Mesenchymal stem cell (in vitro differentiated cells and primary cell): ENCODE measurements around the gene ELL2.
A peak's percentile ranks its signal among the peaks of the same experiment; 100 is the strongest.

ENCODE experiments used
- DNase-seq: peaks from one replicate; pipeline ENCODE4 v3.0.0-alpha.2; 2013
- H2AFZ ChIP-seq: one replicate; pipeline ENCODE4 v1.6.1; 2013; ENCODE audit warnings: low read depth, mild to moderate bottlenecking, control low read depth, inconsistent platforms, low read length, moderate library complexity
- H2AK5ac ChIP-seq: 2 replicates; pipeline ENCODE4 v1.6.1; 2013; ENCODE audit warnings: low read length, moderate library complexity, mild to moderate bottlenecking, inconsistent platforms; ENCODE audit not compliant: severe bottlenecking
- H2BK120ac ChIP-seq: one replicate; pipeline ENCODE4 v1.6.1; 2013; ENCODE audit warnings: low read depth, mild to moderate bottlenecking, inconsistent platforms, low read length, moderate library complexity
- H2BK12ac ChIP-seq, 2 experiments: one replicate each; pipeline ENCODE4 v1.6.1; 2013; ENCODE audit warnings: inconsistent platforms in 2 of 2, low read length in 2 of 2, mild to moderate bottlenecking in 2 of 2, moderate library complexity in 2 of 2, control low read depth in 1 of 2
- H2BK15ac ChIP-seq: one replicate; pipeline ENCODE4 v1.6.1; 2013; ENCODE audit warnings: mild to moderate bottlenecking, low read depth, inconsistent platforms; ENCODE audit not compliant: poor library complexity, severe bottlenecking
- H2BK5ac ChIP-seq: 2 replicates; pipeline ENCODE4 v1.6.1; 2013; ENCODE audit warnings: low read depth, mild to moderate bottlenecking, low read length, control low read depth, inconsistent platforms; ENCODE audit not compliant: poor library complexity, severe bottlenecking
- H3K14ac ChIP-seq, 2 experiments: one replicate each; pipeline ENCODE4 v1.6.1; 2013; ENCODE audit warnings: inconsistent platforms in 2 of 2, low read length in 2 of 2, control low read depth in 1 of 2, mild to moderate bottlenecking in 1 of 2, moderate library complexity in 1 of 2
- H3K18ac ChIP-seq, 2 experiments: one replicate each; pipeline ENCODE4 v1.6.1; 2013; ENCODE audit warnings: inconsistent platforms in 2 of 2, low read length in 2 of 2, control low read depth in 1 of 2, low read depth in 1 of 2, mild to moderate bottlenecking in 1 of 2
- H3K23ac ChIP-seq, 2 experiments: one replicate each; pipeline ENCODE4 v1.6.1; 2013; ENCODE audit warnings: inconsistent platforms in 2 of 2, low read length in 2 of 2, mild to moderate bottlenecking in 2 of 2, moderate library complexity in 2 of 2, control low read depth in 1 of 2
- H3K27ac ChIP-seq: 2 replicates; pipeline ENCODE4 v1.5.1; 2013; ENCODE audit warnings: mild to moderate bottlenecking, moderate library complexity, low read length, control low read depth, inconsistent platforms; ENCODE audit not compliant: poor library complexity, severe bottlenecking
- H3K27me3 ChIP-seq, 2 experiments: 2 replicates each; pipeline versions ENCODE4 v1.6.1 to v1.7.0; 2013; ENCODE audit warnings: low read length in 2 of 2, mild to moderate bottlenecking in 2 of 2, moderate library complexity in 2 of 2, control low read depth in 1 of 2, inconsistent platforms in 1 of 2; ENCODE audit not compliant: control insufficient read depth in 1 of 2, insufficient read depth in 1 of 2
- H3K36me3 ChIP-seq, 2 experiments: 2 replicates each; pipeline versions ENCODE4 v1.6.1 to v1.7.0; 2013; ENCODE audit warnings: low read length in 2 of 2, control low read depth in 1 of 2, inconsistent platforms in 1 of 2, low read depth in 1 of 2, mild to moderate bottlenecking in 1 of 2; ENCODE audit not compliant: insufficient read depth in 2 of 2, control insufficient read depth in 1 of 2
- H3K4ac ChIP-seq, 2 experiments: one replicate each; pipeline ENCODE4 v1.6.1; 2013; ENCODE audit warnings: inconsistent platforms in 2 of 2, low read length in 2 of 2, mild to moderate bottlenecking in 2 of 2, moderate library complexity in 2 of 2, control low read depth in 1 of 2, low read depth in 1 of 2
- H3K4me1 ChIP-seq: 2 replicates; pipeline ENCODE4 v1.6.1; 2013; ENCODE audit warnings: low read depth, low read length, control low read depth; ENCODE audit not compliant: control insufficient read depth, insufficient read depth
- H3K4me2 ChIP-seq: 2 replicates; pipeline ENCODE4 v1.6.1; 2013; ENCODE audit warnings: low read length, mild to moderate bottlenecking, inconsistent platforms; ENCODE audit not compliant: poor library complexity, severe bottlenecking
- H3K4me3 ChIP-seq, 2 experiments: 2 replicates each; pipeline versions ENCODE4 v1.5.1 to v1.7.0; 2013; ENCODE audit warnings: low read length in 2 of 2, mild to moderate bottlenecking in 2 of 2, control low read depth in 1 of 2, low read depth in 1 of 2; ENCODE audit not compliant: insufficient read depth in 1 of 2
- H3K79me1 ChIP-seq: replicated peaks from 2 replicates; pipeline ENCODE4 v1.6.1; 2013; ENCODE audit warnings: mild to moderate bottlenecking, control low read depth, low read length, inconsistent platforms; ENCODE audit not compliant: poor library complexity, severe bottlenecking
- H3K9ac ChIP-seq: 2 replicates; pipeline ENCODE4 v1.7.0; 2013; ENCODE audit warnings: mild to moderate bottlenecking, low read length, moderate library complexity
- H3K9me3 ChIP-seq: 2 replicates; pipeline ENCODE4 v1.7.0; 2013; ENCODE audit warnings: mild to moderate bottlenecking, low read length; ENCODE audit not compliant: control insufficient read depth
- H4K8ac ChIP-seq: one replicate; pipeline ENCODE4 v1.6.1; 2013; ENCODE audit warnings: inconsistent platforms, mild to moderate bottlenecking, low read length, moderate library complexity
- H4K91ac ChIP-seq: one replicate; pipeline ENCODE4 v1.6.1; 2013; ENCODE audit warnings: mild to moderate bottlenecking, low read length, inconsistent platforms
- WGBS: methylation state at CpG from one replicate; pipeline ENCODE4 v1.1.7; 2013; ENCODE audit warnings: mixed read lengths; 5-methylcytosine and 5-hydroxymethylcytosine counted together

Gene ELL2

DNA sequence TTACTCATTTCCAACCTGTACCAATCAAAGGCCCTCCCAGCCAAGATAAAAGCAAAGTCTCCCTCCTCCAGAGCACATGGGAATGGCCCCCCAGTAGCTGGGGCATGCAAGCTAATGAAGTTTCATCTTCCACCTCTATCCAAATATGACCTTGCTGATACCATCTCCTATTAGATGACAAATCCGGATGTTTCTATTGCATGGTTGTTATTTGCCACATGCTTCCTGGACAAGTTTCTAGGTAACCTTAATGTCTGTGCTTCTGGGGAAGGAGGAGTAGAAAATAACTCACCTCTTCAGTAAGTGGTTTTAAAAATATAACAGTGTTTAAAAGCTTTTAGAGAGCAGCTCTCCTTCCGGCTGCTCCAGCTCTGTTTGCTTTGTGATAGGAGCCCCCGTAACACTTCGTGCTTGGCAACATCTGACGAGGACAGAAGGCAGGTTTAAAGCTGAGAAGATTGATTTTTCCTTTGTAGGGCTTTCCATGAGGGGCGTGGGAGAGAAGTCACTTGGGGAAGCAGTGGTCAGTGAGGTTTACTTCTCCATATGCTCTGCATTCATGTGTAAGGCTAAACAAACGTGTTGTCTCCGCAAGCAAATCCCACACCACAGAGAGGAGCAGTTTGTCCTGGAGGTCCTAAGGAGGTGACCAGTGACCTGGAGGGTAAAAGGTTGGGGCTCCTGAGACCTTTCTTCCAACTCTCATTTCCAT is 98.8 kb downstream of the ELL2 start:
- WGBS, result 48% methylated on average over 8 of the region's 8 CpGs
- Histone ChIP-seq H3K79me1 (no peaks in the 10 kb centered on the region), H3K4me2 (no peak overlapping the region), H3K4me3 (peak overlapping the region in 1 of 2 experiments; percentile 63), H3K18ac (peak overlapping the region; percentile 60 to 75), H3K23ac (peak overlapping the region in 1 of 2 experiments; percentile 63), H3K27ac (no peak overlapping the region), H2BK5ac (no peak overlapping the region), H3K14ac (no peak overlapping the region), H2BK120ac (peak overlapping the region; percentile 29), H2BK12ac (peak overlapping the region; percentile 60 to 82), H2AK5ac (no peak overlapping the region), H3K9me3 (no peaks in the 10 kb centered on the region), H3K9ac (peak overlapping the region; percentile 78), H2AFZ (peak overlapping the region; percentile 57), H3K4me1 (peaks cover 13% of the 10 kb centered on the region), H3K27me3 (no peaks in the 10 kb centered on the region), H3K4ac (peak overlapping the region; percentile 58 to 71), H2BK15ac (peak overlapping the region; percentile 12), H3K36me3 (no peaks in the 10 kb centered on the region), H4K8ac (peak overlapping the region; percentile 81), H4K91ac (peak overlapping the region; percentile 71)
- DNase-seq, result peak; percentile 71

GRCh38 chr5:95861864-95862561 is 99.6 kb downstream of the ELL2 start:
- no peak overlapping the region for H3K4me2 ChIP-seq
- H3K27ac ChIP-seq, result peak overlapping the region; percentile 63
- peak overlapping the region; percentile 40 to 58 for H3K18ac ChIP-seq
- H3K9ac ChIP-seq, result peak overlapping the region; percentile 74
- no peak overlapping the region for H3K23ac ChIP-seq
- H2AK5ac ChIP-seq, result no peak overlapping the region
- no peak overlapping the region for H2BK120ac ChIP-seq
- H3K27me3 ChIP-seq, result no peaks in the 10 kb centered on the region
- no peak overlapping the region for H4K91ac ChIP-seq
- H3K36me3 ChIP-seq, result no peaks in the 10 kb centered on the region
- H2BK12ac ChIP-seq, result peak overlapping the region; percentile 10 to 29
- no peaks in the 10 kb centered on the region for H3K79me1 ChIP-seq
- no peak overlapping the region for H3K4me3 ChIP-seq
- H2BK15ac ChIP-seq, result no peak overlapping the region
- no peaks in the 10 kb centered on the region for H3K9me3 ChIP-seq
- no peak overlapping the region for H4K8ac ChIP-seq
- H2AFZ ChIP-seq, result no peak overlapping the region
- H2BK5ac ChIP-seq, result no peak overlapping the region
- WGBS, result 40% methylated on average over 7 of the region's 8 CpGs
- H3K4ac ChIP-seq, result peak overlapping the region in 1 of 2 experiments; percentile 71
- DNase-seq, result peak; percentile 86
- H3K14ac ChIP-seq, result no peak overlapping the region
- H3K4me1 ChIP-seq, result peaks cover 19% of the 10 kb centered on the region

DNA sequence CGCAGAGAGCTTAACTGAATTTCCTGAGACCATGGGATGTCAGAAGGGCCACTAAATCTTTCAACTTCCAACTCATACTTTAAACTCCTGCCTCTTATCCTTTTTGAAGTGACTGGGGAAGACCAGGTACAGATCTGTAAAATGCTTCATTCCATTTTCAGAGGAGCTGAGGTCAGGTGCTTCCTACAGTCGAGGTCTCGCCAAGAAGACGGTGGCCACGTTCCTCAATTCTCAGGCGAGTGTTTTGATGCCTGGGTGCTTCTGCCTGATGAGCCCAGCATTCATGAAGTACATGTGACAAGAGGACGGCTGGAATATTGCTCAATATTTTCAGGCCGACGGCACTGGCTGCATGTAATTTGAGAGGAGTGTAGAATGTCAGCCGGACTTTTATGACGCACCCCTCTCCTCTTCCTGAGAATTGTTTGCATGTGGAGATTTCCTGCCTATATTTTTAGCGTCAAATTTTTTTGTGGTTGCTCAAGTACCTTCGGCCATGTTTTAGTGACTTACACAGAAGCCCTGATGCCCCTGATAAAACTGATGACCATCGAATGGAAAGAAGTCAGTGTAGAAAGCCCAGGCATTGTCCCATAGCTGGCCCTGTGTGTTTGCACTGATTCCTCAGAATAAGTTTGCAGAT is 100.3 kb downstream of the ELL2 start:
- H2AFZ ChIP-seq, result no peak overlapping the region
- H3K18ac ChIP-seq, result peak overlapping the region; percentile 40 to 75
- no peak overlapping the region for H2BK120ac ChIP-seq
- H3K27me3 ChIP-seq, result no peaks in the 10 kb centered on the region
- H2BK15ac ChIP-seq, result no peak overlapping the region
- H4K91ac ChIP-seq, result no peak overlapping the region
- H3K4ac ChIP-seq, result peak overlapping the region in 1 of 2 experiments; percentile 65
- 11% methylated on average over 14 of the region's 14 CpGs for WGBS
- H2BK12ac ChIP-seq, result peak overlapping the region; percentile 2 to 75
- H3K14ac ChIP-seq, result no peak overlapping the region
- H4K8ac ChIP-seq, result no peak overlapping the region
- H3K9ac ChIP-seq, result peak overlapping the region; percentile 74
- no peak overlapping the region for H3K23ac ChIP-seq
- H2AK5ac ChIP-seq, result no peak overlapping the region
- H3K4me1 ChIP-seq, result peaks cover 21% of the 10 kb centered on the region
- no peaks in the 10 kb centered on the region for H3K36me3 ChIP-seq
- no peak overlapping the region for H3K4me2 ChIP-seq
- no peaks in the 10 kb centered on the region for H3K79me1 ChIP-seq
- DNase-seq, result peak; percentile 100
- H3K9me3 ChIP-seq, result no peaks in the 10 kb centered on the region
- peak overlapping the region in 1 of 2 experiments; percentile 41 for H3K4me3 ChIP-seq
- no peak overlapping the region for H2BK5ac ChIP-seq
- H3K27ac ChIP-seq, result peak overlapping the region; percentile 63

DNA sequence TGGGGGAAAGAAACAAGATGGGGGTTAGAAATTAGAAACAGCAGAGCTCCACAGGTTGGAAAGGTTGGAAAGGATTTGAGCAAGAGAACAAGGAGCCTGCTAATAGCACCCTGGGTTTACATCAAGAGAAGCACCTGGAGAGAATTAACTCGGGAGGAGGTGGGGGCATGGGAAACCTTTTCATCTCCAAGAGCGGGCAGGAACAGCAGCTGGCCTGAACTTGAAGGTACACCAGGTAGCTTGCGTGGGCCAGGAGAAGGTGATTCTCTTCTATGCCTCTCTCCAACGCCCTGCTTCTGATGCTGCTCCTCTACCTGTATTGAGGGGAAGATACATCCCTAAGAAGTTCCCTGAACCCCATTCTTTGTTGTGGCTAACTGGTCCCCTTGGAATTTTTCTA is 102.0 kb downstream of the ELL2 start:
- WGBS, result 82% methylated on average over 4 of the region's 4 CpGs

More for the DNA sequence above, 102.0 kb downstream of the ELL2 start:
- H3K36me3 ChIP-seq, result no peaks in the 10 kb centered on the region
- H3K4me1 ChIP-seq, result peaks cover 22% of the 10 kb centered on the region
- no peaks in the 10 kb centered on the region for H3K27me3 ChIP-seq
- DNase-seq, result no peak
- H3K9me3 ChIP-seq, result no peaks in the 10 kb centered on the region
- no peaks in the 10 kb centered on the region for H3K79me1 ChIP-seq
- H3K23ac ChIP-seq, result no peak overlapping the region
- peak overlapping the region; percentile 46 for H2BK15ac ChIP-seq
- peak overlapping the region; percentile 78 for H4K8ac ChIP-seq
- H3K4ac ChIP-seq, result peak overlapping the region; percentile 73 to 78
- H2AFZ ChIP-seq, result peak overlapping the region; percentile 43
- H4K91ac ChIP-seq, result peak overlapping the region; percentile 95
- peak overlapping the region; percentile 88 to 100 for H2BK12ac ChIP-seq
- H3K27ac ChIP-seq, result peak overlapping the region; percentile 86
- H2BK120ac ChIP-seq, result no peak overlapping the region
- peak overlapping the region; percentile 85 to 91 for H3K18ac ChIP-seq
- H2BK5ac ChIP-seq, result no peak overlapping the region
- H3K4me2 ChIP-seq, result peak overlapping the region; percentile 31
- H2AK5ac ChIP-seq, result peak overlapping the region; percentile 79
- H3K9ac ChIP-seq, result peak overlapping the region; percentile 92
- H3K14ac ChIP-seq, result peak overlapping the region in 1 of 2 experiments; percentile 72
- H3K4me3 ChIP-seq, result peak overlapping the region in 1 of 2 experiments; percentile 69
